ENCODE measurements around the gene CNNM4.
A peak's percentile ranks its signal among the peaks of the same experiment; 100 is the strongest.

Gene CNNM4

GRCh38 chr2:96760036-96760985 is at the start of gene CNNM4:
Gene CNNM4, plus strand, starts transcription at chr2:96760902. Its CDS starts 98 bp downstream, at chr2:96761000.
- peak; percentile 90 for DNase-seq (ENCODE audit: low read depth)

GRCh38 chr2:96710985-96711384 is 49.7 kb upstream of the CNNM4 start:
- no peak for DNase-seq (ENCODE audit: low read depth)

GRCh38 chr2:96715658-96716057 is 45.0 kb upstream of the CNNM4 start:
- peak; percentile 68 for DNase-seq (ENCODE audit: low read depth)

- no peak for DNase-seq (ENCODE audit: low read depth)
Observed at GRCh38 chr2:96716388-96716787, 44.3 kb upstream of the CNNM4 start.

- no peak for DNase-seq (ENCODE audit: low read depth)
Observed at GRCh38 chr2:96726131-96726530, 34.6 kb upstream of the CNNM4 start.

GRCh38 chr2:96727431-96727830 is 33.3 kb upstream of the CNNM4 start:
- DNase-seq (ENCODE audit: low read depth), result peak; percentile 75

- DNase-seq (ENCODE audit: low read depth), result no peak
Observed at GRCh38 chr2:96729748-96730147, 31.0 kb upstream of the CNNM4 start.

GRCh38 chr2:96730212-96730611 is 30.5 kb upstream of the CNNM4 start:
- peak; percentile 79 for DNase-seq (ENCODE audit: low read depth)

- peak; percentile 10 for DNase-seq (ENCODE audit: low read depth)
Observed at GRCh38 chr2:96733931-96734330, 26.8 kb upstream of the CNNM4 start.

- peak; percentile 50 for DNase-seq (ENCODE audit: low read depth)
Observed at GRCh38 chr2:96734880-96735583, 25.7 kb upstream of the CNNM4 start.

- DNase-seq (ENCODE audit: low read depth), result no peak
Observed at GRCh38 chr2:96737251-96737650, 23.5 kb upstream of the CNNM4 start.

GRCh38 chr2:96737831-96738230 is 22.9 kb upstream of the CNNM4 start:
- DNase-seq (ENCODE audit: low read depth), result no peak

- peak; percentile 20 for DNase-seq (ENCODE audit: low read depth)
Observed at GRCh38 chr2:96739076-96739632, 21.5 kb upstream of the CNNM4 start.

GRCh38 chr2:96739633-96740428 is 20.9 kb upstream of the CNNM4 start, which contains the start of gene LMAN2L:
Gene LMAN2L, minus strand, starts transcription at chr2:96740064. Its CDS starts 24 bp downstream, at chr2:96740040.
- peak; percentile 98 for DNase-seq (ENCODE audit: low read depth)

GRCh38 chr2:96747061-96747617 is 13.6 kb upstream of the CNNM4 start:
- no peak for DNase-seq (ENCODE audit: low read depth)

- no peak for DNase-seq (ENCODE audit: low read depth)
Observed at GRCh38 chr2:96751800-96752199, 8.9 kb upstream of the CNNM4 start.

GRCh38 chr2:96753661-96754282 is 6.9 kb upstream of the CNNM4 start:
- no peak for DNase-seq (ENCODE audit: low read depth)

- DNase-seq (ENCODE audit: low read depth), result no peak
Observed at GRCh38 chr2:96754317-96754716, 6.4 kb upstream of the CNNM4 start.

- DNase-seq (ENCODE audit: low read depth), result no peak
Observed at GRCh38 chr2:96756788-96757476, 3.8 kb upstream of the CNNM4 start.

- no peak for DNase-seq (ENCODE audit: low read depth)
Observed at GRCh38 chr2:96757477-96757860, 3.2 kb upstream of the CNNM4 start.

Data from iris pigment epithelial cell (primary cell).